Measurements from ENCODE around the gene FKBP4. TPM values are rescaled to one million over a fixed set of nuclear protein-coding genes. Genes with fewer than 3 reads are reported as not detected.

The FKBP4 gene
- polyA plus RNA-seq, 1 donor (not counting 4 experiments of a cell fraction or from before 2014, with no cell fraction given): 80.8 TPM

GRCh38 chr12:2796187-2796666, 1.5 kb downstream of the FKBP4 start:
- peak; percentile 43 for FAIRE-seq
- Histone ChIP-seq H4K20me1 (ENCODE audit: control insufficient read depth, extremely low read depth, insufficient read depth, low read length) (peaks cover 15% of the 10 kb centered on the region), H3K27ac (ENCODE audit: control insufficient read depth, insufficient read depth, low read length) (peak overlapping the region; percentile 5), H2AFZ (ENCODE audit: control insufficient read depth, low read length) (peak overlapping the region; percentile 62), H3K79me2 (ENCODE audit: control insufficient read depth, insufficient read depth, low read length) (peaks cover 34% of the 10 kb centered on the region), H3K9me1 (ENCODE audit: control insufficient read depth, extremely low read depth, insufficient read depth, low read length) (no peaks in the 10 kb centered on the region), H3K4me2 (ENCODE audit: control insufficient read depth, extremely low read depth, insufficient read depth, low read depth, low read length) (peak overlapping the region; percentile 97), H3K36me3 (ENCODE audit: control insufficient read depth in 2 of 2, extremely low read depth in 1 of 2, insufficient read depth in 2 of 2, low read length in 2 of 2) (peaks cover 33 to 41% of the 10 kb centered on the region in 2 experiments), H3K4me1 (ENCODE audit: control insufficient read depth, extremely low read depth, insufficient read depth, low read length) (peaks cover 31% of the 10 kb centered on the region), H3K9me3 (ENCODE audit: control insufficient read depth, low read depth, low read length) (no peaks in the 10 kb centered on the region), H3K9ac (ENCODE audit: control insufficient read depth, extremely low read depth, insufficient read depth, low read length) (peak overlapping the region; percentile 81), H3K4me3 (ENCODE audit: control insufficient read depth in 2 of 3, extremely low read depth in 1 of 3, insufficient read depth in 2 of 3, low read depth in 1 of 3, low read length in 3 of 3) (peak overlapping the region; percentile 72 to 92 (median 88)), H3K27me3 (ENCODE audit: control insufficient read depth, extremely low read depth, insufficient read depth, low read length) (peaks cover 7% of the 10 kb centered on the region)
- no peak for DNase-seq (ENCODE audit: low read depth, low spot score)
- peak; percentile 20 to 37 (median 28) for TF ChIP-seq CTCF (optimal IDR thresholded peaks at IDR 0.05 in 1 of 3, IDR thresholded peaks at IDR 0.05 in 1 of 3, conservative IDR thresholded peaks at IDR 0.05 in 1 of 3; ENCODE audit: extremely low read depth in 1 of 3, insufficient read depth in 2 of 3, low read length in 3 of 3)
- no peak for TF ChIP-seq EZH2 (IDR thresholded peaks at IDR 0.05; ENCODE audit: low read length)
- dilution Hi-C loops (cut with MboI; ENCODE audit: extremely low pct_ligation_motif_present, low sequenced_read_pairs): no loop called here

DNA sequence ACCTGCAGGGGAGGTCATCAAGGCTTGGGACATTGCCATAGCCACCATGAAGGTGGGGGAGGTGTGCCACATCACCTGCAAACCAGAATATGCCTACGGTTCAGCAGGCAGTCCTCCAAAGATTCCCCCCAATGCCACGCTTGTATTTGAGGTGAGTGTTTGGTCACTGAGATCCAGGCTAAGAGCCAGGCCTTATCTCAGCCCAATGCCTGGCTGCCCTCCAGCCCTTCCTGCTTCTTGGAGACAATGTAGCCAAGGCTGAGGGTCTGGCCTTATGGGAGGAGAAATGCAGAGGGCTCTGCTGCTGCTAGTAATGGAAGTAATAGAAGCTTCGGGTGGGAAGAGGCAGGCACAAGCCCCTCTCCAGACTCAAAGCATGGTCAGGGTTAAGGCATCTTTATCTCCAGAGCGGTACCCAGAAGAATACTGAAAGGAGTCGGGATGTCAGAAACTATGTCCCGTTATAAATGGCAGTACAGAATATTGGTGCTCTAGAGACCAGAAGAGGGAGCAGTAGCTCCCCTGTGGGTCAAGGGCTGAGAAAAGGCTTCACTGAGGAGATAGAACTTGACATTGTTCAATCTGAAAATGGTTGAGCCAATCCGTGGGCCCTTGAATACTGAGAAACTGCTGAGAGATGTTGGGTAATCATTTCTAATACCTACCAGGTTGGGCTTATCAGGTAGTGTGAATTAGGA, 3.1 kb downstream of the FKBP4 start:
- TF ChIP-seq CTCF (optimal IDR thresholded peaks at IDR 0.05 in 1 of 3, IDR thresholded peaks at IDR 0.05 in 1 of 3, conservative IDR thresholded peaks at IDR 0.05 in 1 of 3; ENCODE audit: extremely low read depth in 1 of 3, insufficient read depth in 2 of 3, low read length in 3 of 3) (peak in 1 of 3 experiments; percentile 12), EZH2 (IDR thresholded peaks at IDR 0.05; ENCODE audit: low read length) (no peak)
- Histone ChIP-seq H3K4me3 (ENCODE audit: control insufficient read depth in 2 of 3, extremely low read depth in 1 of 3, insufficient read depth in 2 of 3, low read depth in 1 of 3, low read length in 3 of 3) (no peak overlapping the region), H3K79me2 (ENCODE audit: control insufficient read depth, insufficient read depth, low read length) (peaks cover 34% of the 10 kb centered on the region), H3K4me1 (ENCODE audit: control insufficient read depth, extremely low read depth, insufficient read depth, low read length) (peaks cover 31% of the 10 kb centered on the region), H3K27ac (ENCODE audit: control insufficient read depth, insufficient read depth, low read length) (no peak overlapping the region), H3K9me3 (ENCODE audit: control insufficient read depth, low read depth, low read length) (no peaks in the 10 kb centered on the region), H4K20me1 (ENCODE audit: control insufficient read depth, extremely low read depth, insufficient read depth, low read length) (peaks cover 15% of the 10 kb centered on the region), H2AFZ (ENCODE audit: control insufficient read depth, low read length) (no peak overlapping the region), H3K36me3 (ENCODE audit: control insufficient read depth in 2 of 2, extremely low read depth in 1 of 2, insufficient read depth in 2 of 2, low read length in 2 of 2) (peaks cover 39 to 50% of the 10 kb centered on the region in 2 experiments), H3K27me3 (ENCODE audit: control insufficient read depth, extremely low read depth, insufficient read depth, low read length) (peaks cover 7% of the 10 kb centered on the region), H3K9me1 (ENCODE audit: control insufficient read depth, extremely low read depth, insufficient read depth, low read length) (no peaks in the 10 kb centered on the region), H3K9ac (ENCODE audit: control insufficient read depth, extremely low read depth, insufficient read depth, low read length) (no peak overlapping the region), H3K4me2 (ENCODE audit: control insufficient read depth, extremely low read depth, insufficient read depth, low read depth, low read length) (no peak overlapping the region)
- dilution Hi-C loops (cut with MboI; ENCODE audit: extremely low pct_ligation_motif_present, low sequenced_read_pairs): no loop called here
- DNase-seq (ENCODE audit: low read depth, low spot score) (no peak), FAIRE-seq (no peak)

Data from keratinocyte (primary cell).